ENCODE results near the gene CBL.
"Not testable (repeated sequence)": the region's sequence is repeated elsewhere in the genome, so short reads cannot be mapped to it uniquely, and the experiment has no call there.

CBL gene

GRCh38 chr11:119218141-119218878, 12.2 kb downstream of the CBL start:
- no peak for DNase-seq

DNA sequence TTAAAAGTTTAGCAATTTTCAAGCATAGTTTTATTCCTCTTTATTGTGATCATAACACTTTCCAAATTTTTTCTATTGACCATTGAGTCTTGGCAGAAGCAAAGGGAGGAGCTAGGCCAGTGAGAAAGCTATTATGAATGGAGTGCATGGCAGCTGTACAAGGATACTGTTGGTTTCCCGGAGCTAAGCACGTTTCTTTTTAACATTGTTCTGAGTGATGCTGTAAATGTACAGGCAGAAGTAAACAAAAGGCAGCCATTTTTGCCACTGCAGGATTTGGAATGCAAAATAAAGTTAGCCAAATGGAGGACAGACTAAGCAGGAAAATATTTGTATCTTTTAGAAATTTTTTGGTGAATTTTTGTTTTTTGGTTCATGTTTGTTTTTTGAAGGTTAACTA, 16.2 kb downstream of the CBL start:
- no peak for DNase-seq

GRCh38 chr11:119222891-119223290, 16.8 kb downstream of the CBL start:
- DNase-seq = no peak

- no peak for DNase-seq
Observed at GRCh38 chr11:119223856-119224255, 17.7 kb downstream of the CBL start.

- DNase-seq = not testable (repeated sequence)
Observed at GRCh38 chr11:119228535-119229287, 22.6 kb downstream of the CBL start.

- DNase-seq = no peak
Observed at GRCh38 chr11:119229288-119229672, 23.1 kb downstream of the CBL start.

DNA sequence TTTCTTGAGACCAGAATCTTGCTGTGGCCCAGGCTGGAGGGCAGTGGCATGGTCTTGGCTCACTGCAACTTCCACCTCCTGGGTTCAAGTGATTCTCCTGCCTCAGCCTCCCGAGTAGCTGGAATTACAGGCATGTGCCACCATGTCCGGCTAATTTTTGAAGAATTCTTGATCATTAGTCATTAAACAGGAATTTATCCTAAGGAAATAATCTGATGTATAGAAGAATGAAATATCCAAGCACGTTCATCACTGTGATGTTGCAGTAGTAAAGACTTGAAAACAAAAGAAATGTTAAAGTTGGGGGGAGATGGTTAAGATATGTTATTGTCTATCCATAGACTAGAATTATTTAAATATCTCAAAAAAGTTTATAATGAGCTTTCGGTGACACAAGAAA, 23.6 kb downstream of the CBL start:
- DNase-seq = no peak

DNA sequence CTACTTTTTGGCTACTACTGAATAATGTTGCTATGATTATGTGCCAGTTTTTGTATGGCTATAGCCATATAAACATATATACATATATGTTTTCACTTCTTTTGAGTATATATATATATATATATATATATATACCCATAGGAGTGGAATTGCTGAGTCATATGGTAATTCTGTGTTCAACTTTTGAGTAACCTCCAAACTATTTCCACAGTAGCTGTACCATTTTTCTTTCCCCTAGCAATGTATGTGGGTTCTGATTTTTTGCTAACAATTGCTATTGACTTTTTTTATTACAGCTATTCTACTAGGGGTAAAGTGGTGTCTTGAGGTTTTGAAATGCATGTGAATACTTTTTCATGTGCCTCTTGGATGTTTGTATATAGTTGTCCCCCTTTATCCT, 30.4 kb downstream of the CBL start:
- DNase-seq = no peak

DNA sequence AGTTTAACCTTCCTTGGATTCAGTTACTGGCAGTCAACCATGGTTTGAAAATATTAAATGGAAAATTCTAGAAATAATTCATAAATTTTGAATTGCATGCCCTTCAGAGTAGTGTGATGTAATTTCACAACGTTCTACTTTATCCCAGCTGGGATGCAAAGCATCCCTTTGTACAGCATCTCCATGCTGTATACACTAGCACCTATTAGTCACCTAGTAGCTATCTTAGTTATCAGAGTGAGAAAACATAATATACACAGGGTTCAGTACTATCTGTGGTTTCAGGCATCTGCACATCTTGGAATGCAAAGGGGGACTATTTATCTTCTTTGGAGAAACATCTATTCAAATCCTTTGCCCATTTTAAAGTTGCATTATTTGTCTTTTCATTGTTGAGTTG, 30.8 kb downstream of the CBL start:
- no peak for DNase-seq

DNA sequence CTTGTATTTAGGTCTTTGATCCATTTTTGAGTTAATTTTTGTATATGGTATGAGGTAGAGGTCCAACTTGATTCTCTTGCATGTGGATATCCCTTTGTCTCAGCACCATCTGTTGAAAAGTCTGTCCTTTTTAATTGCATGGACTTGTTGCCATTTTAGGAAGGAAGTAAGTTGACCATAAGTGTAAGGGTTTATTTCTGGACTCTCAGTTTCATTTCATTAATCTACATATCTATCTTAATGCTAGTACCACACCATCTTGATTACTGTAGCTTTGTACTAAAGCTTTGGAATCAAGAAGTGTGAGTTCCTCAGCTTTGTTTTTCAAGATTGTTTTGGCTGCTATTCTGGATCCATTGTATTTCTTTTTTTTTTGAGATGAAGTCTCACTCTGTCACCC, 31.4 kb downstream of the CBL start:
- no peak for DNase-seq

GRCh38 chr11:119248750-119249670, 42.9 kb downstream of the CBL start:
- peak in 1 of 2 donors; percentile 9 for DNase-seq

DNA sequence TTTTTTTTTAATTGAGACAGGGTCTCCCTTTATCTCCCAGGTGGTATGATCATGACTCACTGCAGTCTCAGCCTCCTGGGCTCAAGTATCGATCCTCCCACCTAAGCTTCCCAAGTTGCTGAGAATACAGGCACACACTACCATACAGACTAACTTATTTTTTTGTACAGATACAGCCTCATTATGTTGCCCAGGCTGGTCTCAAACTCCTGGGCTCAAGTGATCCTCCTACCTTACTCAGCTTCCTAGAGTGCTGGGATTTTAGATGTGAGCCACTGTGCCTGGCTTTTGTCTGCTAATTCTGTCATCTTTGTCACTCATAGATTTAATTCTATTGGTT, 43.5 kb downstream of the CBL start:
- no peak for DNase-seq

GRCh38 chr11:119251114-119251513, 45.0 kb downstream of the CBL start:
- DNase-seq = no peak

DNA sequence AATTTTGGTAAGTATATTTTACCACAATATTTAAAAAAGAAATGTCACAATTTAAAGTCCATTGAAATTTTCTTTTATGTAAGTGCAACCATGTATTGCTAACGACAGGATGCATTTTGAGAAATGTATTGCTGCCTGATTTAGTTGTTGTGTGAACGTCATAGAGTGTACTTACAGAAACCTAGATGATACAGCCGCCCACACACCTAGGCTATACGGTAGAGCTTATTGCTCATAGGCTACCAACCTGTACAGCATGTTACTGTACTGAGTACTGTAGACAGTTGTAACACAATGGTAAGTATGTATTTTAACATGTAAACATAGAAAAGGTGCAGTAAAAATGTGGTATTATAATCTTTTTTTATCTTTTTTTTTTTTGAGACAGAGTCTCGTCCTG, 48.1 kb downstream of the CBL start:
- DNase-seq = no peak

DNA sequence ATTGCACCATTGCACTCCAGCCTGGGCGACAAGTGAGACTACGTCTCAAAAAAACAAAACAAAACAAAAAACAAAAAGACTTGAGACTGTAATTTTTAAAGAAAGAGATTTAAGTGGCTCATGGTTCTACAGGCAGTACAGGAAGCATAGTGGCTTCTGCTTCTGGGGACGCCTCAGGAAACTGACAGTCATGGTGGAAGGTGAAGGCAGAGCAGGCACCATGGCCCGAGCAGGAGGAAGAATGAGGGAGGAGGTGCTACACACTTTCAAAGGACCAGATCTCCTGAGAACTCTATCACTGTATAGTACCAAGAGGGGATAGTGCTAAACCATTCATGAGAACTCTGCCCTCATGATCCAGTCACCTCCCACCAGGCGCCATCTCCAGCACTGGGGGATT, 52.0 kb downstream of the CBL start:
- peak; percentile 16 to 31 for DNase-seq

- DNase-seq = no peak
Observed at GRCh38 chr11:119258983-119259382, 52.8 kb downstream of the CBL start.

DNA sequence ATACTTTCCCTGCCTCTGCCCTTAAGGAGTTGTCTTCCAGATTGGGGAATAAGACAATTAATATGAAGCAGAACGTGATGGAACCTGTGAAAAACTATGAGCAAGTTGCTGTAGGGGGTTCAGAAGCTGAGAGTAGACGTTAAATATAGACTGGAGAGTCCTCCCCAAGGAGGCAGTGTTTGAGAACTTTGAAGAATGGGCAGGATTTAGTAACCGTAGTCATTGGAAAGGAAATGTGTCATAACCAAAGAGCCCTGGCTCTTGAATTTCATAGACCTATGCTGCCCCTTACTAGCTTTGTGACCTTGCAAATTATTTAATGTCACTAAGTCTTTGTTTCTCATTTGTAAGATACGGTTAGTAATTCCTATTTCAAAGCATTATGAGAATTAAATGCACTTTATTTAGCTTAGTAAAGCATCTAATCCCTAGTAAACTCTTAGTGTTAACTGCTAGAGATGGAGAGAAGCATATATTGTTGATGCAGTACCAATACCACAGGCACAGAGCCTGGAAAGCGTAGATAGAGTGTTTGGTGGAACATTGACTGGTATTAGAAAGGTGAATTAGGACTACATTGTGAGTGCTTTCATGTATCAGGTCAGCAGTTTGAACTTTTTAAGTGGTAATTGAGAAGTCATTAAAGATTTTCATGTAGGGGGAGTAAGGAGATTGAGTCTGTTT, 56.7 kb downstream of the CBL start:
- peak in 1 of 2 donors; percentile 50 for DNase-seq

DNA sequence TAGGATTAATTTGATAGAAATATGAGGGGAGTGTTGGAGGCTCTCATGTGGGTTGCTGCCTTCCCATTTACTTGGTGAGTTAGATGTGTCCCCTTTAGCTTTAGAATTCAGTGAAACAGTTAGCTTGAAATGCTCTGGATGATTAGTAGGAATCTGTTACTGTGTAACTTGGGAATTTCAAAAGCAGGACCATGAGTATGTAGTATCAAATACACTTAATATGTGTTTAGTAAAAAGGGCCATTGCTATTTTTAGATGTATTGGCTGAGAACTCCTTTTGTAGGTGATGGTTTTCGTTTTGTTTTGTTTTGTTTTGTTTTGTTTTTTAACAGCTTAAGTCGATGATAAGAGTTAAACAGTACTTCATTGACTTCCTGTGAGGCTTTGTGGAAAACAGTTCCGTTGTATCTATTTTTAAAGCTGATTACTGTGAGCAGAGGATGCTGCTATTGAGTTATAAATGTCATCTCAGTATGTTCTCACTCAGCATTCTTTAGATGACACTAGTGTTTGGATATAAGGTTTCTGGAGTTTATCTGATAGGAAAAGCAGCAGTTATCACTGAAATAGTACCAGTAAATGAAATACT, 57.3 kb downstream of the CBL start:
- peak in 1 of 2 donors; percentile 76 for DNase-seq

DNA sequence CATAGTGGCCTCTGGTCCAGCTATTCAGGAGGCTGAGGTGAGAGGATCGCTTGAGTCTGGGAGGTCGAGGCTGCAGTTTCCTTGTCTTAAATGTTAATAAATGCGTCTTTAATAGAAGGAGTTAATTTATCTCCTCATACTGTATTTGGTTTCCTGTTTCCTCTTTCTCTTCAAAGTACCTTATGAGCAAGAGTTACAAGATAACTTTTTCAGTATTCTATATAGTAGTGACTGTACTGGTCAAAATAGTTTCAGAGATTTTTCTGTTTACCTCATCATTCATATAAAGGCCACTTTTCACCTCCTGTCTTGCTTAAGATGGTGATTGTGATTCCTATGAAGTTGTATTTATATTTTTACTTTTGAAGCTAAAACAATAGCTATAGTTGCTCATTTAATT, 59.9 kb downstream of the CBL start:
- DNase-seq = peak in 1 of 2 donors; percentile 19

- peak in 1 of 2 donors; percentile 13 for DNase-seq
Observed at GRCh38 chr11:119266517-119267255, 60.5 kb downstream of the CBL start.

DNA sequence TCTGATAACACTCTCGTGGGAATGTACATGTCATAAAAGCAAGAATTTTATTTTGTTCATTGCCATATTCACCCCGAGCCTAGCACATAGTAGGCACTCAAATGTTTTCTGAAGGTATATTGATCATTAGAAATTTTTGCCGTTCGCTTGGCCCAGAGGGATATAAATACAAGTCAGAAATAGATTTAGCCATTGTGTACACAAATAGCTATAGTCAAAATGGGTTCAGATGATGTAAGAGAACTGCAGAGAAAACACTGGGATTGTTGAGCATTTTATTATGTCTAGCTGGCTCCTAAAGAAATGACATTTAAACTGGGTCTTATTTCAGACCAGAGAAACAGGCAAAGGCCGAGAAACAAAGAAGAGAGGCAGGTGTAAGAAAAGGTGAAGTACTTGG, 61.5 kb downstream of the CBL start:
- DNase-seq = no peak

DNA sequence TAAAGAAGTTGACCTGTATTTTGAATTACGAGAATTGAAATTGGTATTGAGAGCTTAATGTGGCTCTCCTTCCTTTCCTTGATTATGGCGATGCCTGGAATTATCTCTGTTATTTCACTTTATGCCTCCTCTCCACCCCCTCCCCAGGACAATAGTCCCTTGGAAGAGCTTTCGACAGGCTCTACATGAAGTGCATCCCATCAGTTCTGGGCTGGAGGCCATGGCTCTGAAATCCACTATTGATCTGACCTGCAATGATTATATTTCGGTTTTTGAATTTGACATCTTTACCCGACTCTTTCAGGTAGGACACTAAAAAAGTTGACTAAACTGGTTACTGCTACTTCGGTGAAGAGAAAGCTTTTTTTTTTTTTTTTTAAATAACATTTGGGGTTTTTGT, 67.6 kb downstream of the CBL start:
- no peak for DNase-seq
